HG03103 (cell line): ENCODE measurements around the gene DGCR8.
"Not testable (repeated sequence)": the region's sequence is repeated elsewhere in the genome, so short reads cannot be mapped to it uniquely, and the experiment has no call there.

ENCODE experiments used
- ATAC-seq: cut with Tn5 transposase; IDR thresholded peaks from one replicate; pipeline ENCODE4 v1.9.1; 2021; ENCODE audit warnings: low read depth; ENCODE audit not compliant: unreplicated experiment

The DGCR8 gene

GRCh38 chr22:20148414-20148813 is 68.4 kb downstream of the DGCR8 start:
- no peak for ATAC-seq

- no peak for ATAC-seq
Observed at GRCh38 chr22:20149257-20150250, 69.5 kb downstream of the DGCR8 start.

- no peak for ATAC-seq
Observed at GRCh38 chr22:20150381-20151275, 70.6 kb downstream of the DGCR8 start, which contains the start of gene CCDC188. Gene CCDC188, minus strand, starts transcription at chr22:20151055. Its CDS starts 69 bp downstream, at chr22:20150986.

GRCh38 chr22:20151276-20151588 is 71.2 kb downstream of the DGCR8 start:
- no peak for ATAC-seq

- ATAC-seq, result no peak
Observed at GRCh38 chr22:20152464-20152890, 72.4 kb downstream of the DGCR8 start.

- ATAC-seq, result no peak
Observed at GRCh38 chr22:20153945-20154344, 73.9 kb downstream of the DGCR8 start.

- ATAC-seq, result no peak
Observed at GRCh38 chr22:20154602-20155187, 74.7 kb downstream of the DGCR8 start.

GRCh38 chr22:20155330-20156041 is 75.4 kb downstream of the DGCR8 start:
- ATAC-seq, result no peak

- ATAC-seq, result no peak
Observed at GRCh38 chr22:20156042-20156389, 76.0 kb downstream of the DGCR8 start.

- no peak for ATAC-seq
Observed at GRCh38 chr22:20156611-20157429, 76.8 kb downstream of the DGCR8 start.

- no peak for ATAC-seq
Observed at GRCh38 chr22:20157430-20158183, 77.6 kb downstream of the DGCR8 start.

- ATAC-seq, result no peak
Observed at GRCh38 chr22:20158391-20159036, 78.5 kb downstream of the DGCR8 start.

- no peak for ATAC-seq
Observed at GRCh38 chr22:20159076-20159475, 79.0 kb downstream of the DGCR8 start.

GRCh38 chr22:20159531-20159930 is 79.5 kb downstream of the DGCR8 start:
- not testable (repeated sequence) for ATAC-seq

GRCh38 chr22:20160041-20160440 is 80.0 kb downstream of the DGCR8 start:
- no peak for ATAC-seq
